ENCODE data around the gene SLC8A2.

DNA sequence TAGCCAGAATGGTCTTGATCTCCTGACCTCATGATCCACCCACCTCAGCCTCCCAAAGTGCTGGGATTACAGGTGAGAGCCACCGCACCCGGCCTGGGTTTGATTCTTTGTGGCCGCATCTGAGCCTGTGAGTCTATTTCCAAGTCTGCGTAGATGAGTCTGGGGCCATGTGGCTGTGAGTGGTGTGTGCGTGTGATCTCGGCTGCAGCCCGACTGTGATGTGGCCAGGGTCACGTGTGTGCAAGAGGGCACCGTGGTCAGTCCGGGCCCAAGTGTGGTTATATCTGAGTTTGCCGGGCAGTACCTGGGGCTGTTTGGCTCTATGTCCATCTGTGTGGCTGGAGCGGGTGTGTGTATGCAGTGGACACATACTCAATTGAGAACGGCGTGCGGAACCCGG is 57.8 kb downstream of the SLC8A2 start:
- TF ChIP-seq, protein P1, sequence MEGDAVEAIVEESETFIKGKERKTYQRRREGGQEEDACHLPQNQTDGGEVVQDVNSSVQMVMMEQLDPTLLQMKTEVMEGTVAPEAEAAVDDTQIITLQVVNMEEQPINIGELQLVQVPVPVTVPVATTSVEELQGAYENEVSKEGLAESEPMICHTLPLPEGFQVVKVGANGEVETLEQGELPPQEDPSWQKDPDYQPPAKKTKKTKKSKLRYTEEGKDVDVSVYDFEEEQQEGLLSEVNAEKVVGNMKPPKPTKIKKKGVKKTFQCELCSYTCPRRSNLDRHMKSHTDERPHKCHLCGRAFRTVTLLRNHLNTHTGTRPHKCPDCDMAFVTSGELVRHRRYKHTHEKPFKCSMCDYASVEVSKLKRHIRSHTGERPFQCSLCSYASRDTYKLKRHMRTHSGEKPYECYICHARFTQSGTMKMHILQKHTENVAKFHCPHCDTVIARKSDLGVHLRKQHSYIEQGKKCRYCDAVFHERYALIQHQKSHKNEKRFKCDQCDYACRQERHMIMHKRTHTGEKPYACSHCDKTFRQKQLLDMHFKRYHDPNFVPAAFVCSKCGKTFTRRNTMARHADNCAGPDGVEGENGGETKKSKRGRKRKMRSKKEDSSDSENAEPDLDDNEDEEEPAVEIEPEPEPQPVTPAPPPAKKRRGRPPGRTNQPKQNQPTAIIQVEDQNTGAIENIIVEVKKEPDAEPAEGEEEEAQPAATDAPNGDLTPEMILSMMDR (IDR thresholded peaks at IDR 0.05), result no peak
- no peak for TF ChIP-seq POLR2A (IDR thresholded peaks at IDR 0.05)
